AML-193 (cell line): Measurements from ENCODE around the gene HARBI1.
"Not testable (repeated sequence)": the region's sequence is repeated elsewhere in the genome, so short reads cannot be mapped to it uniquely, and the experiment has no call there.

ENCODE experiments used
- DNase-seq, 2 experiments: peaks; one replicate each; lab custom pipeline; 2025; lab: John Stamatoyannopoulos, UW

Gene HARBI1

DNA sequence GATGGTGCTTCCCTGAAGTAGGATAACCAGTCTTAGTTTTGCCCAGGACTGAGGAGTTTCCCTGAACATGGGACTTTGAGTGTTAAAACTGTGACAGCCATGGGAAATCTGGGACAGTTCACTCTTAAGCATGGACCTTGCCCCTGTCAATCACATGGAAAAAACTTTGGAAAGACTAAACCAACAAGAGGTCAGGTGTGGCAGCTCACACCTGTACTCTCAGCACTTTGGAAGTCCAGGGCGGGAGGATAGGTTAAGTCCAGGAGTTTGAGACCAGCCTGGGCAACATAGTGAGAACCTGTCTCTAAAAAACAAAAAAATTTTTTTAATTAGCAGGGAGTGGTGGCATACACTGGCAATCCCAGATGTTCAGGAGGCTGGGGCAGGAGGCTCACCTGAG, 19.9 kb downstream of the HARBI1 start:
- no peak for DNase-seq

DNA sequence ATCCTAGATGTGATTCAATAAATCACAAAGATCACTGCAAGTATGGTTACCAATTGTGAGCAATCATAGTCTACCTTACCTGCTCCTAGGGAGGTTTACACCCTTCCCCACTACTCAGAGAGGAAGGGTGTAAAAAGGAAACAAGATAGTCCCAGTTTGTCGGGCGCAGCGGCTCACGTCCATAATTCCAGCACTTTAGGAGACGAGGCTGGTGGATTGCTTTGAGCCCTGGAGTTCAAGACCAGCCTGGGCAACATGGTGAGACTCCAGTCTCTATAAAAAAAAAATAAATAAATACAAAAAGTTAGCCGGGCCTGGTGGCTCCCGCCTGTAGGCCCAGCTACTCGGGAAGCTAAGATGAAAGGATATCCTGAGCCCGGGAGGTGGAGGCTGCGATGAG, 22.2 kb downstream of the HARBI1 start:
- no peak for DNase-seq

DNA sequence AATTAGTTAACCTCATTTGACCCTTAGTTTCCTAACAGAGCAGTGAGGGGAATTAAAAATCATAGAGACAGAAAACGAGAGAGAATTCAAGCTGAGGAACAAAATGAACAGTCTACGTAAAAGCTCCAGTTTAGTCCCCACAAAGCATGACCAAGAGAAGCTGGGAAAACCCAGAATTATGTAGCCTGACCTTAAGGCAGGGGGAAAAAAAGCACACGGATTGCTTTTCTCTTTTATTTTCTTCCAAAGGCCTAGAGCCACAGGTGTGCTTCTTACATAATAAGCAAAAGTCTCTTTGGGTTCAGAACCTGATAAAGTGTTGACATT, 22.7 kb downstream of the HARBI1 start:
- no peak for DNase-seq

DNA sequence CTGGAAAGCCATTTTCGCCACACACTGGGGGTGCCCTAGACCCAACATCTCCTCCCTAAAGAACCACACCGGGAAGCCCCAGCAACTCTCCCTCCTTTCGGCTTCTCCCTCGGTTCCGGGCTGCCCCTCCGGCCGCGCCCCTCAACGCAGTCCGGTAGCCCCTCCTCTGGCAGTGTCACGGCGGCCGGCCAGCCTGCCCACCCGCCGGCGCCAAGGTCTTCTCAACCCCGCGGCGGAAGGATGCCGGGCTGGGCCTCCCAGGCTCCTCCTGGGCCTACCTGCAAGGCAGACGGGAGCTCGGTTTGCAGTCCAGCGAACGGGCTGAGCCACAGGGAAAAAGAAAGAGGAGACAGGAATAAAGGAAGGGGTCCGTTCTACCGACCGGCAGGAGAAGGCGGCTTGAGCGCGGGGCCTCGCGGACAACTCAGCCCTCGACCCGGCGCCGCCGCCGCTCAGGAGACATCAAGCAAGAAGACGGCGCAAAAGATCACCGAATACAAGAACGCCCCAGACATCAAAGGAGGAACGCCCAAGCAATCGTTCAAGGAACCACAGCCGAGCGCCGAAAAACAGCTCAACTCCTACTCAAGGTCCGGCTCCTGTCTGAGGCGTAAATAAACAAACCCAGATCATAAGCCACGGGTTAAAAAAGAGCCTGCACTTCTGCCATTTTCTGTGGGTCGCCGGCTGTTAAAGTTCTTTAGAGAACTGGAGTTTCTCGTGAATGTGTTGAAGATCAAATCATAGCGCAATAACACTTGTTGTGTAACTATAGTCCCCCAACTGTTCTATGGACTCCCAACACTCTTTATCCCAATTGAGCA, 23.3 kb downstream of the HARBI1 start, which contains the start of gene AMBRA1:
Gene AMBRA1 (minus strand): TSS at position 474 of the 824 bp plus-strand sequence. CDS start 45,643 bp downstream, outside the sequence.
- DNase-seq = peak; percentile 88 to 93

DNA sequence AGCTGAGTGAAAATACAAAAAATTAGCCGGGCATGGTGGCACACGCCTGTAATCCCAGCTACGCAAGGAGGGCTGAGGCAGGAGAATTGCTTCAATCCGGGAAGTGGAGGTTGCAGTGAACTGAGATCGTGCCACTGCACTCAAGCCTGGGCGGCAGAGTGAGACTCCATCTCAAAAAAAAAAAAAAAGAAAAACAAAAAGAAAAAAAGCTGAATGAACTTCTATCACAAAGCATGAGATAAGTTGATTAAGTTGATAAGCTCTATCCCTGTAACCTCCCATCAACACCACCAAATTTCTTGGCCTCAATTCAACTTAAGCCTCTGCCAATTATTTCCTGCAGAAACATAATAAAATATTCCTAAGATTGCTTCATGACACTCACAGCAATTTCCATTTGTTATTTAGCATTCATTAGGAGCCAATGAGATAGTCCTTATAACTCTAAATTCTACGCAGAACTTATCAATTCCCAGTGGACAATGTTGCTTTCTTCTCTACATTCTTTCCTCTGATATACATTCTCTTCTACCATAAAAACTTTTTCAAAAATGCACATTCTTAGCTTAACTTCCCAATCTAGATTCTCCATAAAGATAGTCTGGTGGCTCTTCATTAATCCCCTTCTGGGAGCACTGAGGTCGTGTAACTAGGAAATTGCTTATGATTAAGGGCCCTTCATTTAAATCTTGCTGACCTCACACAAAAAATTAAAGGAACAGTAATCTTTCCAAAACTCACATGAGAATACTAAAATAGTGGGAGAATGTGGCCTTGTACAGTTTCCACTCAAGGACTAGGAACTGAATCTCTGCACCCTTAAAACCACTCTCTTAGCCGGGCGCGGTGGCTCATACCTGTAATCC, 26.1 kb downstream of the HARBI1 start:
- no peak for DNase-seq

DNA sequence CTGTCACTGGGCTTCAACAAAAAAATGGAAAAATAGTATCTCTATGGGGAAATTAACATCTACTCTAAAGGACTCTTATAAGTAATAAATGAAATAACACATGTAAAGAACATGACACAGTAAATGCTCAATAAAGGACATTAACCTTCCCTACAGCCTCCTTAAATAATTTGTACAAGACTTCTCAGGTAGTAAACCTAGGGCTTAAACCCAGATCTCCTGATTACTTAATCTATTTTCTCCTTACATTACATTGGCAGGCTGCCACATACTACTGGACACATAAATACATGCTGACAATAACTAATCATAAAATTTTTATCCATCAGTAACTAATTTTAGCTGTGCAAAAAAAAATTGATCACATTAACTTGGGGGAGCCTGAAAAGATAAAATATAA, 28.1 kb downstream of the HARBI1 start:
- no peak for DNase-seq

DNA sequence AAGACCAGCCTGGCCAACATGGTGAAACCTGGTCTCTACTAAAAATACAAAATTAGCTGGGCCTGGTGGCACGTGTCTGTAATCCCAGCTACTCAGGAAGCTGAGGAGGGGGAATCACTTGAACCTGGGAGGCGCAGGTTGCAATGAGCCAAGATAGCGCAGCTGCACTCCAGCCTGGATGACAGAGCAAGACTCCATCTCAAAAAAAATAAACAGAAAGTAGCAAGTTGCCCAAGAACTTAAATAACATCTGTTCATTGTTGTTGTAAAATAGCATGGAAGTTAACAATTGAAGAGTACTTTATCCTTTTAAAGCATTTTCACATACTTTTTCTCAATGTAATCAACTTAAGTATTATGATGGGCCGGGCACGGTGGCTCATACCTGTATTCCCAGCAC, 28.9 kb downstream of the HARBI1 start:
- DNase-seq = no peak

DNA sequence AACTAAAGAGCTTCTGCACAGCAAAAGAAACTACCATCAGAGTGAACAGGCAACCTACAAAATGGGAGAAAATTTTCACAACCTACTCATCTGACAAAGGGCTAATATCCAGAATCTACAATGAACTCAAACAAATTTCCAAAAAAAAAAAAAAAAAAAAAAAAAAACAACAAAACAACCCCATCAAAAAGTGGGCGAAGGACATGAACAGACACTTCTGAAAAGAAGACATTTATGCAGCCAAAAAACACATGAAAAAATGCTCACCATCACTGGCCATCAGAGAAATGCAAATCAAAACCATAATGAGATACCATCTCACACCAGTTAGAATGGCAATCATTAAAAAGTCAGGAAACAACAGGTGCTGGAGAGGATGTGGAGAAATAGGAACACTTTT, 33.5 kb downstream of the HARBI1 start:
- not testable (repeated sequence) for DNase-seq

DNA sequence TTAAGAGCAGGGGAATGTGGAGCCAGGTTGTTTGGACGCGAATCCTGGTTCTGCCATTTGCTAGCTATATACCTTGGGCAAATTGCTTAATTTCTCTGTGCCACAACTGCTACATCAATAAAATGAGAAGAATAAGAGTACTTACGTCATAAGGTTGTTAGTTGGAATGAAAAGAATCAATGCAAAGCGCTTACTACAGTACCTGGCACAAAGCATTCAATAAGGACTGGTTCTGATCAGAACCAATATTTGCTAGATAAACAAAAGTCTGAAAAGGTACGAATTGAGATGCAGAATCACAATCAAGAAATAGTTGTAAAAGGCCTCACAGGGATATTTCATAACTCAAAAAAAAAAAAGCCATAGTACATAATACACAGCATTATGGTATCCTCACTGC, 34.4 kb downstream of the HARBI1 start:
- DNase-seq = no peak

DNA sequence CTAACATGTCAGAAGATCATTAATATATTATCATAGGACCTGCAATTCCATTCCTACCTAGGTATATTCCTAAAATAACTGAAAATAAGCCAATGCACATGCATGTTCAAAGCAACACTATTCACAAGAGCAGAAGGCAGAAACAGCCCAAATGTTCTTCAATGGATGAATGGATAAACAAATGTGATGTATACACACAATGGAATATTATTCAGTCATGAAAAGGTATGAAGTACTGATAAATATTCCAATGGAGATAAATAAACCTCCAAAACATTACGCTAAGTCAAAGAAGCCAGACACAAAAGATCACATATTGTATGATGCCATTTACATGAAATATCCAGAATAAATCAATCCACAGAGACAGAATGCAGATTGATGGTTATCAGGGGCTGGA, 40.0 kb downstream of the HARBI1 start:
- DNase-seq = no peak

DNA sequence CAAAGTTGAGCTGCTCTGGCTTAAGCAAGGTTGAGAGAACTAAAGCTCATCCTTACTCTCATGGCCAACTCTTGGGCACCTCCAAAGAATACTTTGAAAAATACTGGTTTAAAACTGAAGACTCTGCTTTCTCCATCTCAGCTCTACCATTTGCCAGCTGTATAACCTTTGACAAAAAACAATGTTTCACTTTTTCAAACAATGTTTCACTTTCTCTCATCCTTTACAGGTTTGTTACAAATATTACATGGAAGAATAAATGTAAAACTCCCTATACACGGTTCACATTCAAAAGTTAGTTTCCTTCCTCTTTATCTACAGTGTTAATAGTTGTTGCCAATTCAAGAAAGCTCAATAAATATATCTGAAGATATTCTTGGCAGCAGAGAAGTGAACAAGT, 42.4 kb downstream of the HARBI1 start:
- no peak for DNase-seq

DNA sequence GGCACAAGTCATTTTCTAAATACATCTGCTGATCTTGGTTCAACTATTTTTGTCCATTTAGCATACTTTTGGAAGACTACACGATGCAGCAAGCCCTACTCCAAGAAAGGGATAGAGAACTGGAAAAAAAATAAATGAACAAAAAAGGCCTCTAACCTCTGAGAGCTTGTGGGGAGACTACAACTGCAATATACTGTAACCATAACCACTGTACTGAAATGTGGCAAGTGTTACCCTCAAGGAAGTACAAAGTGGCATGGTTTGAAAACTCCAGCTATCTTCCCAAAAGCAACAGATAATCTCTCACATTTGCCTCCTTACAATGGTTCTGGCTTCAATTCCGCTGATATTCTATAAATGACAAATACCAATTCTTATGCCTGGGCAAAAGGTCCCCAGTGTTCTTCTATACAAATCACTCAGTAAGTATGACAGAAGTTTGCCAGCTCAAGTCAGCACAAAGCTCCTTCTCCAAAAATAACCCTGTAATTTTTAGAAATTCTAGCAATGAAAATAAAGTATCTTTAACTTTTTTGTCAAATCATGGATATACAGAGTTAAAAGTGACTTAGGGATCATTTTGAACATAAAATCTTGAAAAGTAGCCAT, 46.1 kb downstream of the HARBI1 start:
- no peak for DNase-seq

DNA sequence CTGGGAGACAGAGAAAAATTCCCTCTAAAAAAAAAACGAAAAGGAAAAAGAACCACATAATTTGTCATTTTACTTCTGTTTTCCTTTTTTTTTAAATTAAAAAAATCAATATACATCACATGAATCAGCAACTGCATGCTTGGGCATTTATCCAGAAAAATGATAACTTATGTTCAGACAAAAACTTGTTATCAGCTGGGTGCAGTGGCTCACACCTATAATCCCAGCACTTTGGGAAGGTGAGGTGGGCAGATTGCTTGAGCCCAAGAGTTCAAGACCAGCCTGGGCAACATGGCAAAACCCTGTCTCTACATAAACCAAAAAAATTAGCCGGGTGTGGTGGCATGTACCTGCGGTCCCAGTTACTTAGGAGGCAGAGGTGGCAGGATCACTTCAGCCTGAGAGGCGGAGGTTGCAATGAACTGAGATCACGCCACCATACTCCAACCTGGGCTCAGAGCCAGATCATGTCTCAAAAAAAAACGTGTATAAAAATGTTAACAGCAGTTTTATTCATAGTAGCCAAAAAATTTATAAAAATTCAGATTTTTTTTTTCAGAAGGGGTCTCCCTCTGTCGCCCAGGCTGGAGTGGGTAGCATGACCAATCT, 51.7 kb downstream of the HARBI1 start:
- DNase-seq = no peak

DNA sequence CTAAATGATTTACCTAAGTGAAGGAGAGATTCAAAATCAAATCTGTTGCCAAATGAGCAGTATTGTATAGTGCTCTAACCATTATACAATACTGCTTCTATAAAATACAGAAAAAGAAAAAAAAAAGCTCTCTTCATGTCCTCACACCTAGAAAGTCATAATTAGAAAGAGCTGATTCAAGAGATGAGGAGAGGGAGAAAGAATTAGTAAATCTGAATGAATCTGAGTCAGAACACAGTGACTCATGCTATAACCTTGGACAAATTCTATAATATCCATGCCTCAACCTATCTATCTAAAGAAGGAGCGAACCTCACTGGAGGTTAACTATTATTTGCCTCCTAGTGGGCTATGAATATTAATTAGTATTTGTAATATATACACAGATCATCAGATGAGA, 52.6 kb downstream of the HARBI1 start:
- no peak for DNase-seq

DNA sequence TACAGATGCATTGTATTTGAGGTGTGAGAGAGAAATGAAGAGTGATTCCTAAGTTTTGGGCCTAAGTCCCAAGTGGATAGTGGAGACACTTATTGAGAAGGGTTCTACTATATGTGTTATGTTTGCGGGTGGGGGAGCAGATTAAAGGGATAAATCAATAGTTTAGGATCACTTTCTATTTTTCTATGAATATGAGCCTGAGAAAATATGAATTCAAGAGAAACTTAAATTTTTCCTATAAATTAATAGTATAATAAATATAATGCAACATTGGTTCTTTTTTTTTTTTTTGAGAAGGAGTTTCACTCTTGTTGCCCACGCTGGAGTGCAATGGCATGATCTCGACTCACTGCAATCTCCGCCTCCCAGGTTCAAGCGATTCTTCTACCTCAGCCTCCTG, 54.5 kb downstream of the HARBI1 start:
- no peak for DNase-seq

DNA sequence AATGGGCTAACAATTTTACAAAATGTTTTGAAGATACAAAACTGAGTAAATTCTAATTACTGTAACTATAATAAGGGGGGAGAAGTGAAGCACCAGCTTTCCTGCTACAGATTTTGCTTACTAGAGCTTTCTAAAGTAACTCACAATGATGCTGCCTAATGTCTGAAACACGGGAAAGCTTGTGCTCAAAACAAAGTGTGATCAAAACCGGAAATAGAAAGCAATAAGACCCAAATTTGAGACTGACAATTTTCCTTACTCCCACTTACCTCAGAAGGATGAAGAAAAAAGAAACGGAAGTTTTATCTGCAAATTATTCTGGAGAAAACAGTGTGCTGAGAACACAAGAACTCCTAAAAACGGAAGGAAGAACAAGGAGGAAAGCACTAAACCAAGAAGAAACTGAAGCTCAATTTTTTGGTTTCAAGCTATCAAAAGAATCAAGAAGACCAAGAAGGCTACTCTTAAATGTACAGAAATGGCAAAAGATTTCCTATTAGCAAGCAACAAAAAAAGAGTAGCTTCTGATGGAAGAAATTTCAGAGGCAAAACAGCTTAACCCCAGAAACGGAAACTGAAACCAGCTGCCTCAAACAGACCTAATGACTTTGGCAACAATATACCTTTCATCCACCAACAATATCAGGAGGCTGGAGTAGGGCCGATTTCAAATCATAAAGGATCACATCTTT, 56.6 kb downstream of the HARBI1 start:
- DNase-seq = peak; percentile 34 to 52

DNA sequence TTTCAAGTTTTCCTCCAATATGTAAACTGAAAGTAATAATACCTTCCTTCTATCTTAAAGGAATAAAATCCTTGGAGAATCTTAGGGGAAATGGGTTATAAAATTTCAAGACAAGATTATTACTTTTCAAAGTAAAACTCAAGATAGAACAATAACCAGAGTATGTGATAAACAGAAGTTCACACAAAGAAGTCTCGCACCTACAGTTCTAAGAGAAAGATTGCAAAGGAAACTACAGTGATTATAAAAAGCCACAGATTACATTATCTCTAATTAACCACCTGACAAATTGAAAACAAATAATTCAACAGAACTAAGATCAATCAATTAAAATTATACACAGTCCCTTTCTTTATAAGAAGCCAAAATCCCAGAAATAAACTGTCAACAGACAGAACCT, 57.2 kb downstream of the HARBI1 start:
- no peak for DNase-seq

DNA sequence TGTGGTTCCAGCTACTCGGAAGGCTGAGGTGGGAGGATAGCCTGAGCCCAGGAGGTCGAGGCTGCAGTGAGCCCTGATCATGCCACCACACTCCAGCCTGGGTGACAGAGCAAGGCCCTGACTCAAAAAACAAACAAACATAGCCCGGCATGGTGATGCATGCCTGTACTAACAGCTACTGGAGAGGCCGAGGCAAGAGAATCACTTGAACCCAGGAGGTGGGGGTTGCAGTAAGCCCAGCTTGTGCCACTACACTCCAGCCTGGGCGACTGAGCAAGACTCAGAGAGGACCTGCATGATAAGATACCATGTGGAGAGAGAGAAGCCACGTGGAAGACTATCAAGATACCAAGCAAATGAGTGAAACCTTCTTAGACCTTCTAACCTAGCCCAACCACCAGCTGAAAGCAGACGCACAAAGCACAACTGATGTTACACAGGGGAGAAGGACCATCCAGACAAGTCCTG, 59.3 kb downstream of the HARBI1 start:
- DNase-seq = no peak

DNA sequence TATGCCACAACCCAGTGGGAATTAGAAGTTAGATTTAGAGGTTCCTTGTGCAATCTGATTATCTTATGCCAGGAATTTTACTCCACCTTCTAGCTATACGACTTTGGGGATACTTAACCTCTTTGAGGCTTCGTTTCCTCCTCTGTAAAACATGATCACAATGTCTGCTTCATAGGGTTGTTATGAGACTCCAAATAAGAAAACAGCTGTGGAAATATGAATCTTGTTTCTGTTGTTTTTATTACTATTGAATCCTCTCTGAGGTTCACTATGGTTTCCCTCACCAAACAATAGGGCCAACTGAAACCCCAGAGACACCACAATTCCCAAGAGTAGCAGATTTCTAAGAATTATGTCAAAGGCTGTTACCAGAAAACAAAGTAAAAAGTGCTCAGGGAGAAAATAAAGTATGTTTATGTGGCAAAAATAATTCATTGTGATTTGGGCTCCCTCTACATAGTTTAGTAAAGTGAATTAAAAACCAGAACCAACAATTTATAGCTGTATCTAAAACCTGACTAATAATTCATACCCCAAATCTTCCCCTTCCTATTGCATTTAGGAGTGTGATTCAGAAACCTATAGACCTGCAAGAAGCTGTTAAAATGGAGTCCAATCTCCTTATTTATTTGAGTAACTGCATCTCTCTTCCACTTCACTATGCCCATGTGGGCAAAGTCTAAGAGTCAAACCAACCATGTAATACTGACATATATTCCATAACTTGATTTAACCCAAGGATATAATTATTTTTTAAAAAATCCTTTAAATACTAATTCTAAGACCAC, 61.6 kb downstream of the HARBI1 start:
- no peak for DNase-seq

DNA sequence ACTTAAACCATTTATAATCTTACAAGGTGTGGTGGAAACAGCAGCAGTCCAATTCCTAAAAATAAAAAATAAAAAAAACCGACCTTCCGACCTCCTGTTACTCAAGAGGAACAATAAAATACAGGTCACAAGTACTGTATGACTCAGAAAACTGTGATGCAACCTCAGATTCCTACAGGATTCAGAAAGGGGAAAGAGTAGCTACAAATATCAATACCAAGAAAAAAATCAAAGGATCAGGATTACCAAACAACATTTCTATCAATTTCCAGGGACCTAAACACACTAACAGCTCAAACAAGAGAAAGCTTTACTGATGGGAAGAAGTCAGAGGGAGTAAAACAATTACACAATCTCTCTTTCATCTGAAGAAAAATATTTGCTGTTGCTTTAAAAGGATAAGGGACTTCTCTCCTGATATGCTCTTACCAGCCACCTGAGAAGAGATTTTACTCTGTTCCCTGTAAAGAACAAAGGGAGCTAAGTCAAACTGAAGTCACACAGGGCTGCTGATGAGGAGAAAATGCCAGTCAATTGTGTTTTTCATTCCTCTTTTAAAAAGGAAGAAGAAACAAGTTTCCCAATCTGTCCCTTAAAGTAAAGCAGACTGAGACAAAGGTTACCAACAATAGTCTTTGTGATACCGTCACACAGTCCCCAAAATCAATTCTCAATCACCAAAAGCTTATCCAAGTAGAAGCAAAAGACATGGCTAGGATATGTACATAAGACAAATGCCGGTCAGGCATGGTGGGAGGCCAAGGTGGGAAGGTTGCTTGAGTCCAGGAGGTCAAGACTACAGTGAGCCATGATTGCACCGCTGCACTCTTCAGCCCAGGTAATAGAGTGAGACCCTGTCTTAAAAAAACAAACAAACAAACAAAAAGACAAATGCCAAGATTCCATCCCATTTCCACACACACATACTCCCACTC, 62.5 kb downstream of the HARBI1 start:
- peak; percentile 49 for DNase-seq
